SJSA1 (cell line): ENCODE results near the gene NCAM1. TPM values are rescaled to one million over a fixed set of nuclear protein-coding genes. Genes with fewer than 3 reads are reported as not detected.

Experiments
- DNase-seq, 2 experiments: peaks; one replicate each; pipeline ENCODE4 v3.0.0-alpha.2; 2015 to 2020; ENCODE audit warnings: low spot score in 2 of 2, low read depth in 1 of 2
- H3K27ac ChIP-seq: fragments of 250-450 bp; sonication (Bioruptor Pico); 2 replicates; pipeline ENCODE4 v1.5.1; 2020; ENCODE audit warnings: mild to moderate bottlenecking, moderate library complexity
- H3K27me3 ChIP-seq: fragments of 250-450 bp; sonication (Bioruptor Pico); replicated peaks from 2 replicates; pipeline ENCODE4 v1.5.1; 2020; ENCODE audit warnings: mild to moderate bottlenecking, moderate library complexity
- H3K36me3 ChIP-seq: fragments of 250-450 bp; sonication (Bioruptor Pico); 2 replicates; pipeline ENCODE4 v1.5.1; 2020; ENCODE audit warnings: mild to moderate bottlenecking
- H3K4me1 ChIP-seq: fragments of 250-450 bp; sonication (Bioruptor Pico); replicated peaks from 2 replicates; pipeline ENCODE4 v1.6.1; 2021; ENCODE audit warnings: mild to moderate bottlenecking
- H3K4me3 ChIP-seq: fragments of 250-450 bp; sonication (Bioruptor Pico); 2 replicates; pipeline ENCODE4 v1.5.1; 2020; ENCODE audit warnings: mild to moderate bottlenecking
- H3K9me3 ChIP-seq: fragments of 250-450 bp; sonication (Bioruptor Pico); replicated peaks from 2 replicates; pipeline ENCODE4 v1.5.1; 2020; ENCODE audit warnings: mild to moderate bottlenecking
- total RNA-seq: library from RNA; depleted of rRNA; stranded (reverse); fragments of >200 nt; shearing (Covaris generic); gene quantifications from 2 replicates; pipeline ENCODE4 v1.2.3, GENCODE V29; 2014

Gene NCAM1
- total RNA-seq, 1 experiment from 2014 or later, result 23.7 TPM

DNA sequence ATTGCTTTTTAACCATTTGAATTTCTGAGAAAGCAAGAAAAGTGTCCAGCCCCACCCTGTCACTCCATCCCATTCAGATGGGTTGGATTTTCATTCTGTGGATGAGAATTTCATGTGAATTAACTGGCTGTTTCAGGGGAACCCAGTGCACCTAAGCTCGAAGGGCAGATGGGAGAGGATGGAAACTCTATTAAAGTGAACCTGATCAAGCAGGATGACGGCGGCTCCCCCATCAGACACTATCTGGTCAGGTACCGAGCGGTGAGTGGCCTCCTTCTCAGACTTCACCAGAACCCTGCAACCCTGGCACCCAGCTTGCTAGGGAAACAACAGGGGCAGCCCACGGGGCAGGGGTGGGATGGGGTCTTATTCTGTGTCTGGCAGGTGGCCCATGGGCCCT, 294.5 kb downstream of the NCAM1 start:
- H3K4me3 ChIP-seq, result no peak overlapping the region
- H3K36me3 ChIP-seq, result no peaks in the 10 kb centered on the region
- no peaks in the 10 kb centered on the region for H3K9me3 ChIP-seq

DNA sequence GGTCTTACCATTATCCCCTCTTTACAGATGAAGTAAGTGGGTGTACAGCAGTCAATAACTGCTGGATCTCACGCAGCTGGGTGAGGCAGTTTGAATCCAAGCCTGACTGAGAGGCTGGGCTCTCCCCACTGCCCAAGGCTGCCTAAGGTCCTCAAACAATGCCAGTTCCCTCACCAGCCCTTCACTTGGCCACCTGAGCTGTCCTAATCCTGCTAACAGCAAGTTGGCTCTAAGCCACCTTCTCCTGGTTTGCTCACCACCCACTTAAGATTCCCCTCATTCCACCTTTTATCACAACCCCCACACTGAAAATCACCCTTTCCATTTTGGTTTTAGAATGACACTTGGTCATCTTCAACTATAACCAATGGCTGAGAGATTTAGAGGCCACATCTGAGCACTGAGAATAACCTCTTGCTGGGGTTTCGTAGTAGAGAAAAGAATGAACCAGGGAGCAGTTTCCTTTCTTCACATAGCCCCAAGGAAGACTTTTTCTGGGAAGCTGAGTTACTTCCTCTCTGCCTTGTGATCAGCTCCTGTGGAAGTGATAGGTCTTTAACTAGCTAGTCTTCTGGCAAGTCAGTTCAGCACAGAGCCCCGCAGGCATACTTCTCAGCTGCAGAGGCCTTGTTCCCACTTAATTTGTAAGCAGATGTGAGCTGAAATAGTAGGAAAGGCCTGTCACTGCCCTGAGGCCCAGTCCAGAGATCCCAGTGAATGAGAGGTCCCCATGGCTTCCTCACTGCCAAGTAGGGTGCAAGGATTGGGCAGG, 295.4 kb downstream of the NCAM1 start:
- no peaks in the 10 kb centered on the region for H3K36me3 ChIP-seq
- H3K4me1 ChIP-seq, result no peaks in the 10 kb centered on the region
- no peaks in the 10 kb centered on the region for H3K9me3 ChIP-seq
- no peak overlapping the region for H3K4me3 ChIP-seq
- H3K27ac ChIP-seq, result no peak overlapping the region
- DNase-seq, result no peak
- no peaks in the 10 kb centered on the region for H3K27me3 ChIP-seq

More for the DNA sequence above, 294.5 kb downstream of the NCAM1 start:
- Histone ChIP-seq H3K4me1 (no peaks in the 10 kb centered on the region), H3K27me3 (no peaks in the 10 kb centered on the region), H3K27ac (no peak overlapping the region)
- no peak for DNase-seq

DNA sequence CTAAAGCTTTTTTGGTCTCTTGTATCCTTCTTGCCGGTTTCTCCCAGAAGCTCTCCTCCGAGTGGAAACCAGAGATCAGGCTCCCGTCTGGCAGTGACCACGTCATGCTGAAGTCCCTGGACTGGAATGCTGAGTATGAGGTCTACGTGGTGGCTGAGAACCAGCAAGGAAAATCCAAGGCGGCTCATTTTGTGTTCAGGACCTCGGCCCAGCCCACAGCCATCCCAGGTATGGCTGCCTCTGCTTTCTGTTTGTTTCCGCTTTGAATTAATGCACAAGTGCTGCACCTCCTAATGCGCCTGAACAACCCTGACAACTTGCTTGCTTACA, 298.8 kb downstream of the NCAM1 start:
- H3K9me3 ChIP-seq, result no peaks in the 10 kb centered on the region
- DNase-seq, result no peak
- H3K4me1 ChIP-seq, result no peaks in the 10 kb centered on the region
- H3K4me3 ChIP-seq, result no peak overlapping the region
- H3K27me3 ChIP-seq, result no peaks in the 10 kb centered on the region
- no peak overlapping the region for H3K27ac ChIP-seq
- H3K36me3 ChIP-seq, result no peaks in the 10 kb centered on the region

DNA sequence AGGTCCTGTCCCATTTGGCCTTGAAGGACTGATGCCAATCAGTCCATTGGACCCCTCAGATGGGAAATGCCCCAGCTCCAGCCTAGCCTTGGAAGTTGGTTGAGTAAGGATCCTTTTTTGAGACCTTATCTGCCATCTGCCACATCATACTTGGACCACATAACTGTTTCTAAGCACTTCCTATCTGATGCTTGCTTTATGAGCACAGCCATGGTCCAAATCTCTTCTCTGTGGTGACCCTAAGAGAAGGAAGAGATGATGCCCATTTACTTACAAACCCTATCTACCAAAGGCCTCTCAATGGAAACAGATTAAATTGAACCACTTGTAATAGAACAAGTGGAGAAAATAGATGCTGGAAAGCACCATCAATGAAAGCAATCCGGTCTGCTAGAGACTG, 299.3 kb downstream of the NCAM1 start:
- H3K27me3 ChIP-seq, result no peaks in the 10 kb centered on the region
- DNase-seq, result no peak
- no peak overlapping the region for H3K27ac ChIP-seq
- H3K9me3 ChIP-seq, result no peaks in the 10 kb centered on the region
- no peaks in the 10 kb centered on the region for H3K4me1 ChIP-seq
- no peaks in the 10 kb centered on the region for H3K36me3 ChIP-seq
- no peak overlapping the region for H3K4me3 ChIP-seq

DNA sequence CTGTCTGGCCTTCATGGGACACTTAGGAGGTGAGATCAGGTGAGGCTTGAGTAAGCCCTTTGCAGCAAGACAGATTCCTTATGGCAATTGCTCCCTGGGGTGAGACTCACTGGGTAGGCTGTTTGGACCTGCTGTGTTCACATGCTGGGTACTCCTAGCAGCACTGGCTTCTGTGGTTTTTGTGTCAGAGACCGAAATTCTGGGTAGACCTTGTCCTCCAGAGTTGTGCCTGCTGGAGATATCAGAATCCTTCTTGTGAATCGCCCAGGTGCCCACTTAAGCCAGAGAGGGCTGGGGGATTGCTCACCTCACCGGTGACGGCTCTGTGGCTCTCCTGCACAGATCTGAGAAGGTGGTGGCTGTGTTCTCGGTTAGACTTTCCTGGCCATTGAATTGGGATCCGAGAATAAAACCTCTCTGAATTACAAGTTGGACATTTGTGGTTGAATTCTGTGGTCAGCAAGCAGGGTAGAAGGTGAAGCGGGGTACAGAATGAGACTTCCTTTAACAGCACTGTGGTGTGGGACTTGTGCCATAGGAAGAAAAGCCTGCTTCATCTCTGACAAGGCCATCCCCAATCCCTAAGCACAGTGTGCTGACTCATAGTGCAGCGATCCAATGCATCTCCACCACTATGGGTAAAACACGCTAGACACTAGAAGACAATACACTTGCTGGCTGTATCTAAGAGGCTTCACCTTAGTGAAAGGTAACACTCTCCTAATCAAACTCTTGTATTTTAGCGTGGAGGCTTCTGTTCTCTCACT, 300.7 kb downstream of the NCAM1 start:
- H3K4me3 ChIP-seq, result no peak overlapping the region
- H3K9me3 ChIP-seq, result no peaks in the 10 kb centered on the region
- no peaks in the 10 kb centered on the region for H3K36me3 ChIP-seq
- H3K4me1 ChIP-seq, result no peaks in the 10 kb centered on the region
- DNase-seq, result no peak
- no peak overlapping the region for H3K27ac ChIP-seq
- no peaks in the 10 kb centered on the region for H3K27me3 ChIP-seq

DNA sequence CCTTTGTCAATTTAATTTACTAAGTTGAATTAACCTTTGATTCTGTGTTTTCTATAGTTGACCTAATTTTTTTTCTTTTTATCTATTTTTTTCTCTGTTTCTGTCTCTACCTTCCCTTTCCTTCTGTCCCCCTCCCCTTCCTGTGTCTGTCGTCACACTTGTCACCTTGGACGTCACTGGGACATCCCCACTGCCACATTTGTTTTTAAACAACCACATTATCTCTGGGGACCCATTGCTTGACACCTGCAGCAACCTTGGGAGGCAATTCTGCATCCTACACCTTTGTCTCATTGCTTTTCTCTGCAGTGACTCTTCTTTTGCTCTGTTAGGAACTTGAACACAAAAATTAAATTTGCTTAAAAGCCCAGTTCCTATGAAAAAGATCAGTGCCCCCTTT, 301.4 kb downstream of the NCAM1 start:
- H3K27me3 ChIP-seq, result no peaks in the 10 kb centered on the region
- H3K4me1 ChIP-seq, result no peaks in the 10 kb centered on the region
- no peaks in the 10 kb centered on the region for H3K9me3 ChIP-seq
- H3K4me3 ChIP-seq, result no peak overlapping the region
- H3K27ac ChIP-seq, result no peak overlapping the region
- DNase-seq, result no peak
- no peaks in the 10 kb centered on the region for H3K36me3 ChIP-seq

DNA sequence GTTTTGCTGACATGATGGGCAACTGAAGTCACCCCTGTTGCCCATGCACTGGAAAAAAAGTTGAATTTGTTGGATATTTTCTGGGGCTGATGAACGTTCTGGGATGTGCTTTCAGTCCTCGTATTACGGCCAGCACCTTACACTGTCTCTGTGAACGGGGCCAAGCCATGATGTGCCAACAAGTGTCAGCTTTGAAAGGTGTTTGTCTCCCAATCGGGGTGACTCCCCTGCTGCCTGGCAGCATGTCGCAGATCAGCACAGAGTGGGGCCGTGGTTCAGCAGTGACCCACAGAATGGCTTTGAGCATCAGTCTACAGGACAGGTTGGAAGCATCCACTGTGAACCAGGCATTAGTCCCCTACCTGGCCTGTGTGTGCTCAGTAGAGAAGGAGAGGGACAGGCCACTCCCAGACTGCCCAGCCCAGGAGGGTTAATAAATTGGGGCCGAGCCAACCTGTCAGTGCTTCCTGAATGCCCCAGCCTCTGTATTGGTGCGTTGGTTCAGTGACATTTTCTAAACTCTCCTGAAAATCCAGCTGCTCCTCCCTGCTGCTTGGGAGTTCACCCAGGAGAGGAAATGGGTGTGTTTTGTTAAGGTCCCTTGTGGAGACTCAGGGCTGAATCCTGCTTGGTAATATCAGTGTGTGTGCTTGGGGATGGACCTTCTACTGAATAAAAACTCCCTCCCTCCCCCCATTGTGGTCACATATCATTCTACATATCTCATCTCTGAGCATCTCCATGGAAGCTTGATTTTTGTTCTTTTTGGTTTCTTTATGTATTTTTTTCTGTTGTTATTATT, 302.4 kb downstream of the NCAM1 start:
- H3K9me3 ChIP-seq, result no peaks in the 10 kb centered on the region
- no peak for DNase-seq
- no peak overlapping the region for H3K4me3 ChIP-seq
- no peaks in the 10 kb centered on the region for H3K36me3 ChIP-seq
- H3K4me1 ChIP-seq, result no peaks in the 10 kb centered on the region
- no peaks in the 10 kb centered on the region for H3K27me3 ChIP-seq
- no peak overlapping the region for H3K27ac ChIP-seq

DNA sequence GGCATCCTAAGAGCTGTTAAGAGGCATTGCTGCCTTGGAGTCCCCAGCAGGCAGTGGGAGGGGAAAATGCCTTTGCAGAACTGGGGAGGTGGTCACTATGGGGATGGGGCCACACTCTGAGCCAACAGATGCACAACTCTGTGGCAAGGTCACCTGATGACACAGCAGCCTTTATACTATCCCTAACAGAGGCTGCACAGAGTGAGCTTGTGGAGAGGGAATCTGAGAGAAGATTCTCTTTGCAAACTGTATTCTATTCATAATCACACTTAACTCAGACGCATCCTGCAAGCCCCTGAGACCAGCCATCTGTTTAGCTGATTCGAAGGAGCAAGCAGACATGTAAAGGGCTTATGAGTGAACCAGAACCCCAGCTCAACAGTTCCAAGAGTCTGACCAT, 304.1 kb downstream of the NCAM1 start:
- Histone ChIP-seq H3K4me1 (no peaks in the 10 kb centered on the region), H3K36me3 (no peaks in the 10 kb centered on the region), H3K4me3 (no peak overlapping the region), H3K27me3 (no peaks in the 10 kb centered on the region), H3K9me3 (no peaks in the 10 kb centered on the region), H3K27ac (no peak overlapping the region)
- no peak for DNase-seq

DNA sequence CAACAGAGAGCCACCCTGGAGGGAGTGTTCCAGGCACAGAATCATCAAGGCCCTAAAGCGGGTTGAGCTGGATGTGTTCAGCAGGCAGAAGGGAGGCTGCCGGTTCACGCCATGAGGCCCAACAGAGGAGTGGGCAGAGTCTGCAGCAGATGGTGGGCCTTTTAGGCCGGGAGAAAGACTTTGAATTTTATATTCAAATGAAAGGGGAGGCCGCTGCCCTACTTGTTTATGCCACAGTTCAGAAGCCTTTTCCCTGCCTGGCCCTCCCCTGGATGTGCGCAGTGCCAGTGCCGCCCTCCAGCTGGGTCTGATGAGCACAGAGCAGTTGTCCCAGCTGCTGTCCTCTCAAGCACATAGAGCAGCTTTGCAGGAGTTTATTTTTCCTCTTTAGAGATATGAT, 306.3 kb downstream of the NCAM1 start:
- Histone ChIP-seq H3K4me1 (no peaks in the 10 kb centered on the region), H3K27me3 (no peaks in the 10 kb centered on the region), H3K4me3 (no peak overlapping the region), H3K27ac (no peak overlapping the region), H3K9me3 (no peaks in the 10 kb centered on the region), H3K36me3 (no peaks in the 10 kb centered on the region)
- DNase-seq, result no peak

DNA sequence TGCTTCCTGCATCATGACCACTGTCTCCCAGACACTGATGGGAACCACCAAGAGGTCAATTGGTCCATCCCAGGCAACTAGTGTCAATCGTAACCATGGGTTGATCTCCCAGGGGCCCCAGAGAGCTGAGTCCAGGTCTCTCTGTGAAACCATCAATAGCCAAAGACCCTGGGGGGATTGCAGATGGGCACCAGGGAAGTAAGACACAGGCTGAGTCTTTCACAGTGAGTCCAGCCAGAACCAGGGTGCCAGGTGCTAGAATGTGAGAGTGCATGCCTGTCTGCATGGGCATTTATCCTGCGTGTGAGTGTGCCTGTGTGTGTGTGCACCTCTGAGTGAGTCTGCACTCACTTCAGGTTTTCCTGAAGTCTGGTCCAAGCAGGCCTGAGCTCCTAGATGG, 307.9 kb downstream of the NCAM1 start:
- DNase-seq, result no peak
- Histone ChIP-seq H3K27me3 (no peaks in the 10 kb centered on the region), H3K4me1 (no peaks in the 10 kb centered on the region), H3K36me3 (no peaks in the 10 kb centered on the region), H3K27ac (no peak overlapping the region), H3K4me3 (no peak overlapping the region), H3K9me3 (no peaks in the 10 kb centered on the region)

DNA sequence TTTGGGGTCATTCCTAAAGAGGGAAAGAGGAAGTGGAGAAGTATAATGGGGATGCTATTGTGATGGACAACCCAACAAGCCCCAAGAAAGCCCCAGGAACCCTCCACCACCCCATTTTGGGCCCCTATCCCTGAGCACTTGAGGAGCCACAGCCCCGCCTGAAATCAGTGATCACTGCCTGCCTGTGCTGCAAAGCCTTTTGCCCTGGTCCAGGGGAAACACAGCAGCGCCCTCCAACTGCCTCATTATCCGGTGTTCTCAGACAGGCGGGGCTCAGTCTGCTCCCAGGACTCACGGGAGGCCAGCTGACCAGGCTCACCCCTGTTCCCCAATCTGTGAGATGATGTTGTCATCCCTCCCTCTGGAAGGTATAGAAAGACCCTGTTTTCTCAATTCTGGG, 308.4 kb downstream of the NCAM1 start:
- no peaks in the 10 kb centered on the region for H3K27me3 ChIP-seq
- DNase-seq, result no peak
- no peaks in the 10 kb centered on the region for H3K36me3 ChIP-seq
- no peak overlapping the region for H3K27ac ChIP-seq
- H3K4me3 ChIP-seq, result no peak overlapping the region
- no peaks in the 10 kb centered on the region for H3K4me1 ChIP-seq
- no peaks in the 10 kb centered on the region for H3K9me3 ChIP-seq

DNA sequence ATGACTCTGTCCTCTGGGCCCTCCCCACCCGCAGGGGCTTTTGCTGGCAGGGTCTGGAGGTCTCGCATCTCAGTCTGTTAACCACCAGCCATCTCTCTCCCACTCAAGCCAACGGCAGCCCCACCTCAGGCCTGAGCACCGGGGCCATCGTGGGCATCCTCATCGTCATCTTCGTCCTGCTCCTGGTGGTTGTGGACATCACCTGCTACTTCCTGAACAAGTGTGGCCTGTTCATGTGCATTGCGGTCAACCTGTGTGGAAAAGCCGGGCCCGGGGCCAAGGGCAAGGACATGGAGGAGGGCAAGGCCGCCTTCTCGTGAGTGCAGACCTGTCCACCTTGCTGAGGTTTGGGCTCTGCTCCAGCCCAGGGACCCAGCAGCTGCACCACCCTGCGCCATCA, 308.9 kb downstream of the NCAM1 start:
- no peak for DNase-seq
- Histone ChIP-seq H3K27me3 (no peaks in the 10 kb centered on the region), H3K4me1 (no peaks in the 10 kb centered on the region), H3K27ac (no peak overlapping the region), H3K4me3 (no peak overlapping the region), H3K36me3 (no peaks in the 10 kb centered on the region), H3K9me3 (no peaks in the 10 kb centered on the region)

DNA sequence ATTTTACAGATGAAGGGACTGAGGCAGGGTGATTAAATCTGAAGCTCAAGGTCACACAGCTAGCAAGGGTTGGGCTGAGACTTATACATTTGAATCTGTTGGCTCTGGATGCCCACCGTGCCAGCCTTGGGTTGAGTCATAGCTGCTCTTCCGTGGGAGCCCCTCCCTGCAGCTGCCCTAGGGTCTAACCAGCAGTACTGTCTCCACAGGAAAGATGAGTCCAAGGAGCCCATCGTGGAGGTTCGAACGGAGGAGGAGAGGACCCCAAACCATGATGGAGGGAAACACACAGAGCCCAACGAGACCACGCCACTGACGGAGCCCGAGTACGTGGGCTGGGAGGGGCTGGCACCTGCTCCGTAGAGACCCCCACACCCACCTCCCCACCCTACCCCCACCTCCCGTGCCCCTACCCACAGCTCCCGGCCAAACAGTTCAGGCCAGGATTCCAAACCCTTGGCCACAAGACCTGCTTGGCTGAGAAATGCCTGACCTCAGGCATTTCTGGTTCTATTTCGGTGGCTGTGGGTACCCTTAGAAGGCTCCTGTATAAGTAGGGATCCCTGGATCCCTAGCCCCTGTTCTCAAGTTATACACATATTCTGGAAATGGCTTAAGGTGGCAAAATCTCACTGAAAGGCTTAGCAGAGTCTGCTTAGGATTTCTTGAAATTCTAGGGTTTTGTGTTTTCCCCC, 310.5 kb downstream of the NCAM1 start:
- DNase-seq, result no peak
- Histone ChIP-seq H3K9me3 (no peaks in the 10 kb centered on the region), H3K4me3 (no peak overlapping the region), H3K27ac (no peak overlapping the region), H3K4me1 (no peaks in the 10 kb centered on the region), H3K27me3 (no peaks in the 10 kb centered on the region), H3K36me3 (no peaks in the 10 kb centered on the region)
